SJCRH30 (cell line): ENCODE data around the gene IL4I1. TPM values are rescaled to one million over a fixed set of nuclear protein-coding genes. Genes with fewer than 3 reads are reported as not detected.
"Not testable (repeated sequence)": the region's sequence is repeated elsewhere in the genome, so short reads cannot be mapped to it uniquely, and the experiment has no call there.

Source experiments
- DNase-seq, 2 experiments: peaks; one replicate each; pipeline ENCODE4 v3.0.0-alpha.2; 2015 to 2020
- H3K27ac ChIP-seq: fragments of 250-450 bp; sonication (Bioruptor Pico); 2 replicates; pipeline ENCODE4 v1.5.1; 2020; ENCODE audit warnings: mild to moderate bottlenecking, moderate library complexity
- H3K27me3 ChIP-seq: fragments of 250-450 bp; sonication (Bioruptor Pico); 2 replicates; pipeline ENCODE4 v1.5.1; 2020; ENCODE audit warnings: mild to moderate bottlenecking, moderate library complexity
- H3K36me3 ChIP-seq: fragments of 250-450 bp; sonication (Bioruptor Pico); 2 replicates; pipeline ENCODE4 v1.5.1; 2020; ENCODE audit warnings: mild to moderate bottlenecking, moderate library complexity
- H3K4me1 ChIP-seq: fragments of 250-450 bp; sonication (Bioruptor Pico); 2 replicates; pipeline ENCODE4 v1.5.1; 2020; ENCODE audit warnings: mild to moderate bottlenecking, moderate library complexity
- H3K4me3 ChIP-seq: fragments of 250-450 bp; sonication (Bioruptor Pico); 2 replicates; pipeline ENCODE4 v1.5.1; 2020; ENCODE audit warnings: mild to moderate bottlenecking, moderate library complexity
- H3K9me3 ChIP-seq: fragments of 250-450 bp; sonication (Bioruptor Pico); replicated peaks from 2 replicates; pipeline ENCODE4 v1.5.1; 2020; ENCODE audit warnings: mild to moderate bottlenecking, moderate library complexity
- total RNA-seq: library from RNA; depleted of rRNA; stranded (reverse); fragments of >200 nt; shearing (Covaris generic); gene quantifications from 2 replicates; pipeline ENCODE4 v1.2.3, GENCODE V29; 2014; rRNA removed

Gene IL4I1, protein sequence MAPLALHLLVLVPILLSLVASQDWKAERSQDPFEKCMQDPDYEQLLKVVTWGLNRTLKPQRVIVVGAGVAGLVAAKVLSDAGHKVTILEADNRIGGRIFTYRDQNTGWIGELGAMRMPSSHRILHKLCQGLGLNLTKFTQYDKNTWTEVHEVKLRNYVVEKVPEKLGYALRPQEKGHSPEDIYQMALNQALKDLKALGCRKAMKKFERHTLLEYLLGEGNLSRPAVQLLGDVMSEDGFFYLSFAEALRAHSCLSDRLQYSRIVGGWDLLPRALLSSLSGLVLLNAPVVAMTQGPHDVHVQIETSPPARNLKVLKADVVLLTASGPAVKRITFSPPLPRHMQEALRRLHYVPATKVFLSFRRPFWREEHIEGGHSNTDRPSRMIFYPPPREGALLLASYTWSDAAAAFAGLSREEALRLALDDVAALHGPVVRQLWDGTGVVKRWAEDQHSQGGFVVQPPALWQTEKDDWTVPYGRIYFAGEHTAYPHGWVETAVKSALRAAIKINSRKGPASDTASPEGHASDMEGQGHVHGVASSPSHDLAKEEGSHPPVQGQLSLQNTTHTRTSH
- not detected in 2 replicates for total RNA-seq

DNA sequence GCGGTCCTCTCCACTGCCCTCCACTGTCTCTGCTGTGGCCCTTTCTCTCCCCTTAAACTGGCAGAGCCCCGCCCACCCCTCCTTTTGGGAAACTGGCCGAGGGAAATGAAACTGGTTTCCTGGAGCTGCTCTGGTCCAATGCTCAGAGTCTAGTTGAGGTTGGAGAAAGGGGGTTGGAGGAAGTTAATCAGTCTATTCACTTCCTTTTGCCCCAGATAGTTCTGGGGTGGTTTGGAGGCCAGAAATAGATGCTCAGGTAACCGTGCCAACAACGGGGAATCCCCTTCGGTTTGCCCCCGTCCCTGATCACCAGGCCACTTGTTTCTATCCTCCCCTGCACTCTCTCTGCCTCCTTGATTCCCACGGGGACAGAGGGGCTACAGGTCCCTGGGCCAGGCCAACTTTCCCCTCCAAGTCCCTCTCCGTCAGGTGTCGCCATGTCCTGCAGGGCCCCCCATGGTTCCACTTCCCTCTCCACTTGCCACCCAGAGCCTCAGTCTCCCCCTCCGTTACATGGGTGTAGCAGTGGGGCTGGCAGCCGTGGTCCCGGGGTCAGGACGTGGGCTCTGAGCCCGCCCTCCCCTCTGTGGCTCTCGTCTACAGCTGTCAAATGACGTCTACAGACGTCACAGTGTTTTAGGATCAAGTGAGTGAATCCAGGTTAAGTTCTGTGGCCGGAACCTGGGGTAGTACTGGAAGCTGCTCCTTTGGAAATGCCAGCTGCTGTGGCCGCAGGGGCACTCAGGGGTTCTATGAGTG lies at the start of gene IL4I1:
IL4I1 (minus strand) TSS at position 25 of the 759 bp plus-strand sequence. CDS start 727 bp downstream, outside the sequence.
- Histone ChIP-seq H3K27me3 (peaks cover 3% of the 10 kb centered on the region; the same call in 1 of the 2 replicates), H3K4me3 (no peak within 1 kb of the TSS), H3K27ac (no peak within 1 kb of the TSS), H3K9me3 (no peaks in the 10 kb centered on the region), H3K4me1 (no peaks in the 10 kb centered on the region), H3K36me3 (no peaks in the 10 kb centered on the region)
- peak in 1 of 2 experiments; percentile 54 for DNase-seq

DNA sequence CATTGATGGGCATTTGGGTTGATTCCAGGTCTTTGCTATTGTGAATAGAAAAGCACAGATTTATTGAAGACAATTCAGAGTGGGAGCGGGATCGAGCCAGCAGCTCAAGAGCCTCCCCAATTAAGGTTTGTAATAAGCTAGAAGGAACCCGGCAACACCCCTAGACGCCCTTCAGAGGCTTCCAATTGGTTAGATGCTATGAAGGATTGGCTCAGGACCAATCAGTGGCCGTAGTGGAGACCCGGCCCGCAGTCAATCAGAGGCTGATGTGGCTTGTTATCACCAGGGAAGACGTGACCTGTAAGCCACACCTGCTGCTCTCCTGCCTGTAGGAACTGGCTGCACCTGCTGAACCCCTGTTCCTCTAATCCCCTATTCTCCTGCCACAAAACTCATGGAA lies 49.7 kb upstream of the IL4I1 start:
- no peaks in the 10 kb centered on the region for H3K36me3 ChIP-seq
- no peak overlapping the region for H3K4me3 ChIP-seq
- no peaks in the 10 kb centered on the region for H3K27me3 ChIP-seq
- H3K4me1 ChIP-seq: no peaks in the 10 kb centered on the region; the same call in 1 of the 2 replicates
- no peak for DNase-seq
- no peaks in the 10 kb centered on the region for H3K9me3 ChIP-seq
- H3K27ac ChIP-seq: no peak overlapping the region

DNA sequence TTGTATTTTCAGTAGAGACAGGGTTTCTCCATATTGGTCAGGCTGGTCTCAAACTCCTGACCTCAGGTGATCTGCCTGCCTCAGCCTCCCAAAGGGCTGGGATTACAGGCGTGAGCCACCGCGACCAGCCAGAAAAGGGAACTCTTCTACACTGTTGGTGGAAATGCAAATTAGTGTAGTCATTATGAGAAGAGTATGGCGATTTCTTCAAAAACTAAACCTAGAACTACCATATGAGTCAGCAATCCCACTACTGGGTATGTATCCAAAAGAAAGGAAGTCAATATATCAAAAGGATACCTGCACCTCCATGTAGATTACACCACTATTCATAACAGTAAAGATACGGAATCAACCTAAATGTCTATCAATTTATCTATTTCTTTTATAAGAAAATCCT lies 47.9 kb upstream of the IL4I1 start:
- H3K9me3 ChIP-seq, H3K27ac ChIP-seq, H3K4me3 ChIP-seq, H3K27me3 ChIP-seq, H3K4me1 ChIP-seq, DNase-seq, H3K36me3 ChIP-seq: not testable (repeated sequence)

GRCh38 chr19:49940482-49940791 lies 43.8 kb upstream of the IL4I1 start:
- H3K4me1 ChIP-seq: no peaks in the 10 kb centered on the region; the same call in 1 of the 2 replicates
- H3K4me3 ChIP-seq: no peak overlapping the region
- H3K9me3 ChIP-seq: no peaks in the 10 kb centered on the region
- H3K36me3 ChIP-seq: no peaks in the 10 kb centered on the region
- no peak for DNase-seq
- no peak overlapping the region for H3K27ac ChIP-seq
- H3K27me3 ChIP-seq: no peaks in the 10 kb centered on the region

GRCh38 chr19:49939721-49940481 lies 43.2 kb upstream of the IL4I1 start:
- Histone ChIP-seq H3K4me3 (no peak overlapping the region), H3K27me3 (no peaks in the 10 kb centered on the region), H3K9me3 (no peaks in the 10 kb centered on the region), H3K4me1 (no peaks in the 10 kb centered on the region; the same call in 1 of the 2 replicates), H3K27ac (no peak overlapping the region), H3K36me3 (no peaks in the 10 kb centered on the region)
- DNase-seq: no peak

- DNase-seq: no peak
- Histone ChIP-seq H3K27me3 (no peaks in the 10 kb centered on the region), H3K4me1 (no peaks in the 10 kb centered on the region; the same call in 1 of the 2 replicates), H3K36me3 (no peaks in the 10 kb centered on the region), H3K9me3 (no peaks in the 10 kb centered on the region), H3K4me3 (no peak overlapping the region), H3K27ac (no peak overlapping the region)
Observed at GRCh38 chr19:49938662-49939061, 42.0 kb upstream of the IL4I1 start.

DNA sequence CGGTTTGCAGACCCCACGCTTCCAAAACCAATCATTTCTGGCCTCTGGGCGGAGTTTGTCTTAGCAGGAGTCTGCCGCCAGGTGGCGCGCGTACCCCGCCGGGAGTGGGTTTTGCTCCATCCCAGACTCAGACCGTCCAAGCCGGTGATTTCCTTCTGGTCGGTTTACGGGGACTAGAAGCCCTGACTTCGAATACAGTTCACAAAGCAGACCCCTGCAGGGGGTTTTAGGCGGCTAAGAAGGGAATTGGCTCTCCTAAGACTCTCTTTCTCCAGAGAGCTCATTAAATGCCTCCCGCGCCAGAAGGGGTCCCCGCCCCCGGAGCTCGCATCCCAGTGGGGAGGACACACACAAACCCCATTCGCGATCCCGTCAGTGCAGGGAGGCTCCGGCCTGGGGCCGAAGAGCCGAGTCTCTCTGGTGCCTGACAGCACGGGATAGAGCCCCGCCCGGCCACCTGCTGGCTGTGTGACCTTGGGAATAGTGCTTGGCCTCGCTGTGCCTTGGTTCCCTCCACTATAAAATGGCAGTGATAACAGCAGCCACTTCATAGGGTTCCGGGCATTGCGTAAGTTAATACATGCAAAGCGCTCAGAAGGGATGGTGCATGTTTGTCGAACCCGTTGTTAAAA lies 41.2 kb upstream of the IL4I1 start:
- H3K9me3 ChIP-seq: no peaks in the 10 kb centered on the region
- peak; percentile 68 to 85 for DNase-seq
- no peaks in the 10 kb centered on the region for H3K27me3 ChIP-seq
- H3K4me3 ChIP-seq: no peak overlapping the region
- no peaks in the 10 kb centered on the region for H3K36me3 ChIP-seq
- H3K27ac ChIP-seq: no peak overlapping the region
- H3K4me1 ChIP-seq: no peaks in the 10 kb centered on the region; the same call in 1 of the 2 replicates

DNA sequence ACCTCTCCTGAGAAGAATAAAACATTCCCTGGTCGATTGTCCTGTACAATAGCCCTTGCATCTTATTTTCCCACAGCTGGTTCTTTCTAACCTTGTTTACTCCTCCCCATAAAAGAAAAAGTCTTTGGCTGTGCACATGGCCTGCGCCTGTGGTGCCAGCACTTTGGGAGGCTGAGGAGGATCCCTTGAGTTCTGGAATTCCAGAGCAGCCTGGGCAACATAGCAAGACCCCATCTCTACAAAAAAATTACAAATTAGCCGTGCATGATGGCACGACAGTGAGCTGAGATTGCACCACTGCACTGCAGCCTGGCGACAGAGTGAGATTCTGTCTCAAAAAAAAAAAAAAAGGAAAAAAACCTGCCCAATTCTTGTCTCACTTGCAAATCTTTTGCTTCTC lies 39.9 kb upstream of the IL4I1 start:
- no peaks in the 10 kb centered on the region for H3K27me3 ChIP-seq
- H3K36me3 ChIP-seq: 0 out of 2 replicates have a peak, but pooled peaks cover 2% of the 10 kb centered on the region
- H3K27ac ChIP-seq: no peak overlapping the region
- no peaks in the 10 kb centered on the region for H3K9me3 ChIP-seq
- no peak overlapping the region for H3K4me3 ChIP-seq
- DNase-seq: no peak
- no peaks in the 10 kb centered on the region for H3K4me1 ChIP-seq

GRCh38 chr19:49933643-49934042 lies 37.0 kb upstream of the IL4I1 start:
- no peak for DNase-seq
- Histone ChIP-seq H3K4me3 (no peak overlapping the region), H3K27ac (no peak overlapping the region), H3K9me3 (no peaks in the 10 kb centered on the region), H3K27me3 (no peaks in the 10 kb centered on the region), H3K36me3 (peaks cover 2% of the 10 kb centered on the region; the same call in 1 of the 2 replicates), H3K4me1 (no peaks in the 10 kb centered on the region)

DNA sequence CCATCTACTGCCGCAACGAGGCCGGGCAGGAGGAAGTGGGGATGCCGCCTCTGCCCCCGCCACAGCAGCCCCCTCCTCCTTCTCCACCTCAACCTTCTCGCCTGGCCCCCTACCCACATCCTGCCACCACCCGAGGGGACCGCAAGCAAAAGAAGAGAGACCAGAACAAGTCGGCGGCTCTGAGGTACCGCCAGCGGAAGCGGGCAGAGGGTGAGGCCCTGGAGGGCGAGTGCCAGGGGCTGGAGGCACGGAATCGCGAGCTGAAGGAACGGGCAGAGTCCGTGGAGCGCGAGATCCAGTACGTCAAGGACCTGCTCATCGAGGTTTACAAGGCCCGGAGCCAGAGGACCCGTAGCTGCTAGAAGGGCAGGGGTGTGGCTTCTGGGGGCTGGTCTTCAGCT lies 36.0 kb upstream of the IL4I1 start:
- DNase-seq: no peak
- Histone ChIP-seq H3K9me3 (no peaks in the 10 kb centered on the region), H3K27ac (no peak overlapping the region), H3K4me1 (peaks cover 2% of the 10 kb centered on the region; the same call in 1 of the 2 replicates), H3K27me3 (no peaks in the 10 kb centered on the region), H3K36me3 (peaks cover 3% of the 10 kb centered on the region), H3K4me3 (no peak overlapping the region)

GRCh38 chr19:49932041-49932451 lies 35.4 kb upstream of the IL4I1 start:
- Histone ChIP-seq H3K27me3 (no peaks in the 10 kb centered on the region), H3K4me1 (peaks cover 7% of the 10 kb centered on the region; the same call in 1 of the 2 replicates), H3K4me3 (no peak overlapping the region), H3K27ac (no peak overlapping the region), H3K36me3 (peaks cover 10% of the 10 kb centered on the region), H3K9me3 (no peaks in the 10 kb centered on the region)
- DNase-seq: no peak

DNA sequence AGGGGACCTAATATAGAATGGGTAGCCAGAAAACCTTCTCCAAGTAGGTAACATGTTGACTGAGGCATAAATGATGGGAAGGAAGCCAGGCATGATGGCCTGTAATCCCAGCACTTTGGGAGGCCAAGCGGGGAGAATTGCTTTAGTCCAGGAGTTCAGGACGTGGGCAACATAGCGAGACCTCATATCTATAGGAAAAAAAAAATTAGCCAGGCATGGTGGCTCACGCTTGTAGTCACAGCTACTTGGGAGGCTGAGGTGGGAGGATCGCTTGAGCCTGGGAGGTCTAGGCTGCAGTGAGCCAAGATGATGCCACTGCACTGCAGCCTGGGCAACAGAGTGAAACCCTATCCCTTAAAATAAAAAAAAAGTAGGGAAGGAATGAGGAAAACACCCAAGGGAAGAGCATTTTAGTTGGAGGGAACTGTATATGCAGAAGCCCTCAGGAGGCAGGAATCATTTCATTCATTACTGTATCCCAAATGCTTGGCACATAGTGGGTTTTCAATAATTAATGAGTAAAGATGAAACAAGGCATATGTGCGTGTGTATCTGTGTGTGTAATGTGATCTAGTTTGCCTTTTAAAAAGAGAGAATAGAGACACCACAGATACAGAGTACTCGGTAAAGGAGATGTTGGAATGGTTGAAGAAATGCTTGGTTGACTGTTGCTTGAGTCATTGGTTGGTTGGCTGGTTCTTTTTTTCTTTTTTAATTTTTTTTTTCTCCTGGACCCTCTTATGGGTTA lies 34.8 kb upstream of the IL4I1 start:
- H3K36me3 ChIP-seq: peaks cover 15% of the 10 kb centered on the region
- H3K27ac ChIP-seq: no peak overlapping the region
- no peak for DNase-seq
- no peak overlapping the region for H3K4me3 ChIP-seq
- H3K27me3 ChIP-seq: no peaks in the 10 kb centered on the region
- peaks cover 7% of the 10 kb centered on the region; the same call in 1 of the 2 replicates for H3K4me1 ChIP-seq
- no peaks in the 10 kb centered on the region for H3K9me3 ChIP-seq

DNA sequence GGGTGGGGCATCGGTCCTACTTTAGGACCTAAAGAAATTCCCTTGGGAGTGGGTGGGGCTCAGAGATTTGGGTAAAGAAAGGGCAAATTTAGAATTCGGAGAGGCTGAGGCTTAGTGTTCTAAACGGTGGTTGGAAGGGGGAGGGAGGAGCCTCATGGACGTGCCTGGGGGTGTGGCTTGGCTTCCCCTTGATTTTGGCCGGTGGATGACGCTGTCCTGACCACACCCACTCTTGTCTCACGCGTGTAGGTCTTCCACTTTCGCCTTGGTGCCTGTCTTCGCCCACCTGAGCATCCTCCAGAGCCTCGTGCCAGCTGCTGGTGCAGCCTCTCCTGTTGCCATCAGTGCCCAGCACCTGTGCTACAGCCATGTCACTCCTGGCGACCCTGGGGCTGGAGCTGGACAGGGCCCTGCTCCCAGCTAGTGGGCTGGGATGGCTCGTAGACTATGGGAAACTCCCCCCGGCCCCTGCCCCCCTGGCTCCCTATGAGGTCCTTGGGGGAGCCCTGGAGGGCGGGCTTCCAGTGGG lies 33.9 kb upstream of the IL4I1 start:
- peaks cover 7% of the 10 kb centered on the region; the same call in 1 of the 2 replicates for H3K4me1 ChIP-seq
- no peak overlapping the region for H3K27ac ChIP-seq
- H3K4me3 ChIP-seq: peak overlapping the region; percentile 99; the same call in 1 of the 2 replicates
- H3K27me3 ChIP-seq: no peaks in the 10 kb centered on the region
- no peak for DNase-seq
- H3K36me3 ChIP-seq: peaks cover 22% of the 10 kb centered on the region
- H3K9me3 ChIP-seq: no peaks in the 10 kb centered on the region
